PFSK-1 (cell line): ENCODE measurements around the gene WDR45B.

Experiments used
- FOXP2 ChIP-seq: optimal IDR thresholded peaks from 2 replicates; pipeline ENCODE3; 2011; ENCODE audit warnings: borderline replicate concordance, control low read depth, inconsistent platforms; ENCODE audit not compliant: insufficient read depth; ENCODE audit errors: extremely low read length, extremely low read depth
- POLR2AphosphoS5 ChIP-seq: IDR thresholded peaks from 2 replicates; pipeline ENCODE4 v1.6.1; 2012; ENCODE audit warnings: low read depth, mild to moderate bottlenecking, control low read depth, low read length, moderate library complexity
- REST ChIP-seq, 2 experiments: IDR thresholded peaks; 2 replicates each; pipeline versions ENCODE4 v1.6.1 to v1.8.0; 2011 to 2012; ENCODE audit warnings: low read depth in 2 of 2, low read length in 2 of 2, control low read depth in 1 of 2, inconsistent platforms in 1 of 2, mild to moderate bottlenecking in 1 of 2, moderate library complexity in 1 of 2; ENCODE audit not compliant: insufficient read depth in 1 of 2
- SIN3A ChIP-seq: IDR thresholded peaks from 2 replicates; pipeline ENCODE4 v1.6.1; 2012; ENCODE audit warnings: mild to moderate bottlenecking, low read length, moderate library complexity, borderline replicate concordance; ENCODE audit not compliant: insufficient read depth
- TAF1 ChIP-seq: IDR thresholded peaks from 2 replicates; pipeline ENCODE4 v1.6.1; 2012; ENCODE audit warnings: low read length, control low read depth, borderline replicate concordance; ENCODE audit not compliant: insufficient read depth

The WDR45B gene

GRCh38 chr17:82649501-82650261 is 1.4 kb upstream of the WDR45B start:
- TF ChIP-seq REST (IDR thresholded peaks at IDR 0.05; ENCODE audit: insufficient read depth in 1 of 2, low read depth in 2 of 2, low read length in 2 of 2): no peak
- no peak for TF ChIP-seq POLR2AphosphoS5
- no peak for TF ChIP-seq TAF1
- no peak for TF ChIP-seq FOXP2
- no peak for TF ChIP-seq SIN3A

- TF ChIP-seq FOXP2 (no peak), SIN3A (no peak), TAF1 (no peak), POLR2AphosphoS5 (no peak; the same call in 1 of the 2 replicates), REST (IDR thresholded peaks at IDR 0.05; ENCODE audit: insufficient read depth in 1 of 2, low read depth in 2 of 2, low read length in 2 of 2) (no peak)
Observed at GRCh38 chr17:82648742-82649331, 593 bp upstream of the WDR45B start.

- TF ChIP-seq SIN3A (peak; percentile 82; the same call in 1 of the 2 replicates), REST (IDR thresholded peaks at IDR 0.05; ENCODE audit: insufficient read depth in 1 of 2, low read depth in 2 of 2, low read length in 2 of 2) (no peak)
Observed at GRCh38 chr17:82647593-82648164, 565 bp downstream of the WDR45B start.

GRCh38 chr17:82645516-82645915 is 2.7 kb downstream of the WDR45B start:
- TF ChIP-seq REST (IDR thresholded peaks at IDR 0.05; ENCODE audit: insufficient read depth in 1 of 2, low read depth in 2 of 2, low read length in 2 of 2) (no peak), TAF1 (no peak), SIN3A (no peak), FOXP2 (no peak), POLR2AphosphoS5 (no peak)
